Smooth muscle cell (in vitro differentiated cells): ENCODE measurements around the gene DKK3. TPM values are rescaled to one million over a fixed set of nuclear protein-coding genes. Genes with fewer than 3 reads are reported as not detected.

ENCODE experiments used
- DNase-seq: peaks from one replicate; lab custom pipeline; 2025; ENCODE audit not compliant: unreplicated experiment; lab: John Stamatoyannopoulos, UW
- H2AFZ ChIP-seq: fragments of 200-600 bp; sonication (generic); 2 replicates; pipeline ENCODE4 v1.6.0; 2016; ENCODE audit warnings: antibody characterized with exemption, low read depth, mild to moderate bottlenecking
- H3F3A ChIP-seq: fragments of 200-600 bp; sonication (generic); 2 replicates; pipeline ENCODE4 v1.6.0; 2017; ENCODE audit warnings: antibody characterized with exemption, low read depth
- H3K27ac ChIP-seq: fragments of 200-600 bp; sonication (generic); 2 replicates; pipeline ENCODE4 v1.5.1; 2016; ENCODE audit warnings: low read depth, mild to moderate bottlenecking
- H3K27me3 ChIP-seq: fragments of 200-600 bp; sonication (generic); 2 replicates; pipeline ENCODE4 v1.6.1; 2016; ENCODE audit warnings: low read depth, mild to moderate bottlenecking
- H3K36me3 ChIP-seq: fragments of 200-600 bp; sonication (generic); 2 replicates; pipeline ENCODE4 v1.5.1; 2016; ENCODE audit warnings: low read depth
- H3K4me1 ChIP-seq: fragments of 200-600 bp; sonication (generic); 2 replicates; pipeline ENCODE4 v1.5.1; 2016; ENCODE audit warnings: low read depth
- H3K4me2 ChIP-seq: fragments of 200-600 bp; sonication (generic); 2 replicates; pipeline ENCODE4 v1.6.0; 2016; ENCODE audit warnings: mild to moderate bottlenecking
- H3K4me3 ChIP-seq: fragments of 200-600 bp; sonication (generic); 2 replicates; pipeline ENCODE4 v1.5.1; 2016; ENCODE audit warnings: mild to moderate bottlenecking
- H3K79me2 ChIP-seq: fragments of 200-600 bp; sonication (generic); 2 replicates; pipeline ENCODE4 v1.6.0; 2016; ENCODE audit warnings: low read depth, mild to moderate bottlenecking
- H3K9ac ChIP-seq: fragments of 200-600 bp; sonication (generic); 2 replicates; pipeline ENCODE4 v1.6.0; 2016; ENCODE audit warnings: low read depth
- H3K9me3 ChIP-seq: fragments of 200-600 bp; sonication (generic); replicated peaks from 2 replicates; pipeline ENCODE4 v1.5.1; 2016; ENCODE audit warnings: low read depth
- H4K20me1 ChIP-seq: fragments of 200-600 bp; sonication (generic); 2 replicates; pipeline ENCODE4 v1.6.0; 2016; ENCODE audit warnings: low read depth
- WGBS: methylation state at CpG from one replicate; pipeline ENCODE4 v1.1.7; 2016; ENCODE audit warnings: low lambda C conversion rate; 5-methylcytosine and 5-hydroxymethylcytosine counted together
- polyA plus RNA-seq: library from polyadenylated mRNA; unstranded; fragments of >200 nt; fragmentation: Nextera tagmentation; extraction: Ambion mirVana; gene quantifications from 2 replicates; pipeline ENCODE4 v1.2.1, GENCODE V29; 2016
- total RNA-seq: library from RNA; depleted of rRNA; stranded (reverse); fragments of >200 nt; gene quantifications from 2 replicates; pipeline ENCODE4 v1.2.3, GENCODE V29; 2014
- TF ChIP-seq, protein P1 (sequence below): fragments of 200-600 bp; sonication (generic); IDR thresholded peaks from 2 replicates; pipeline ENCODE4 v1.5.1; 2017; ENCODE audit warnings: borderline replicate concordance, mild to moderate bottlenecking, antibody characterized with exemption; ENCODE audit not compliant: insufficient read depth, poor library complexity, severe bottlenecking

The DKK3 gene
- total and polyA plus RNA-seq, 2 experiments from 2014 or later: 105 to 113 TPM

DNA sequence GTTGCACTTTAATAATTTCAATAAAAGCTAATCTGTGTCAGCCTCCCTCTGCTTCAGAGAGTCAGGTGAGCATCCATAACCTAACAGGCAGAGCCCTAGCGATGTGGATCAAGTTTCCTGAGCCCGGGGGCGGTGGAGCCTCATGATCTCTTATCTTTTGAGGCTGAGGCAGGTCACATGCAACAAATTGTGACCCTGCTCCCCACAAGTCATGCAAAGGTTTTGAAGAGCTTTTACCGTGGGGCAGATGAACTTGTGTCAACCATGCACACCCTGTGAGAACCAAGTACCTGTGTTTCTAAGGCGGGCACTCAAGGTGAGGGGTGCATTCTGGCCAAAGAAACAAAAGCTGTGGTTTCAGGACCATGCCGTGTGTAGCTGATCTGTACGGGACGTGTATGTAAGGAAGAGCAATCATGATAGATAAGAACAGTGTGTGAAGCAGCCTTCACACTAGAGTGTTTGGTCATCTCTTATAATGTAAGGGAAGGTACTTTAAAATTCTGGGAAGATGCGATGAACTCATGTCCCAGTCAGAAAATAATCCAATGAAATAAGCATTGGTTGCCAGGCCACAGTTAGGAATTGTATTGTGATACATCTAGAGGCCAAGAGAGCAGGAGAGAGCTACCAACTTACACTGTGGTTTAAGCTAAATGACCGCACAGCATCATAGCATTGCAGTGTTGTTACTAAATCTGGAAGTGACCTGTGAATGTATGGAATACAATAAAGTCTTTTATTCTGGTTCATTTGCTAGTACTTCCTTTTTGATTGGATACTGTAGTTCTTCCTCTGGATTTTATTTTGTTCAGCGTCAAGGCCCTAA is 49.8 kb downstream of the DKK3 start:
- Histone ChIP-seq H3K27me3 (no peaks in the 10 kb centered on the region), H4K20me1 (no peaks in the 10 kb centered on the region), H3K9ac (no peak overlapping the region), H3K27ac (no peak overlapping the region), H3K9me3 (no peaks in the 10 kb centered on the region), H3K36me3 (peaks cover 20% of the 10 kb centered on the region), H2AFZ (no peak overlapping the region), H3K4me3 (no peak overlapping the region), H3K4me1 (peaks cover 6% of the 10 kb centered on the region), H3K4me2 (no peak overlapping the region), H3F3A (peaks cover 11% of the 10 kb centered on the region), H3K79me2 (no peaks in the 10 kb centered on the region)
- TF ChIP-seq, protein P1, sequence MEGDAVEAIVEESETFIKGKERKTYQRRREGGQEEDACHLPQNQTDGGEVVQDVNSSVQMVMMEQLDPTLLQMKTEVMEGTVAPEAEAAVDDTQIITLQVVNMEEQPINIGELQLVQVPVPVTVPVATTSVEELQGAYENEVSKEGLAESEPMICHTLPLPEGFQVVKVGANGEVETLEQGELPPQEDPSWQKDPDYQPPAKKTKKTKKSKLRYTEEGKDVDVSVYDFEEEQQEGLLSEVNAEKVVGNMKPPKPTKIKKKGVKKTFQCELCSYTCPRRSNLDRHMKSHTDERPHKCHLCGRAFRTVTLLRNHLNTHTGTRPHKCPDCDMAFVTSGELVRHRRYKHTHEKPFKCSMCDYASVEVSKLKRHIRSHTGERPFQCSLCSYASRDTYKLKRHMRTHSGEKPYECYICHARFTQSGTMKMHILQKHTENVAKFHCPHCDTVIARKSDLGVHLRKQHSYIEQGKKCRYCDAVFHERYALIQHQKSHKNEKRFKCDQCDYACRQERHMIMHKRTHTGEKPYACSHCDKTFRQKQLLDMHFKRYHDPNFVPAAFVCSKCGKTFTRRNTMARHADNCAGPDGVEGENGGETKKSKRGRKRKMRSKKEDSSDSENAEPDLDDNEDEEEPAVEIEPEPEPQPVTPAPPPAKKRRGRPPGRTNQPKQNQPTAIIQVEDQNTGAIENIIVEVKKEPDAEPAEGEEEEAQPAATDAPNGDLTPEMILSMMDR: no peak
- no peak for DNase-seq
- WGBS: 94% methylated on average over 11 of the region's 11 CpGs

DNA sequence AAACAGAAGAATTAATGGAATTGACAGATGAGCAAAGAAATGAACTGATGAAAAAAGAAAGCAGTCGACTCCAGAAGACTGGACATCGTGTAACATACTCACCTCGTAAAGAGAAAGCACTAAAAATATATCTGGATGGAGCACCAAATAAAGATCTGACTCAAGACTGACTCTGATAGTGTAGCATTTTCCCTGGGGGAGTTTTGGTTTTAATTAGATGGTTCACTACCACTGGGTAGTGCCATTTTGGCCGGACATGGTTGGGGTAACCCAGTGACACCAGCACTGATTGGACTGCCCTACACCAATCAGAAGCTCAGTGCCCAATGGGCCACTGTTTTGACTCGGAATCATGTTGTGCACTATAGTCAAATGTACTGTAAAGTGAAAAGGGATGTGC is 52.4 kb downstream of the DKK3 start:
- H3K27ac ChIP-seq: no peak overlapping the region
- H3K27me3 ChIP-seq: no peaks in the 10 kb centered on the region
- TF ChIP-seq, protein P1: no peak
- no peaks in the 10 kb centered on the region for H4K20me1 ChIP-seq
- H3K79me2 ChIP-seq: no peaks in the 10 kb centered on the region
- H3K4me1 ChIP-seq: peaks cover 6% of the 10 kb centered on the region
- no peak overlapping the region for H3K9ac ChIP-seq
- peaks cover 30% of the 10 kb centered on the region for H3K36me3 ChIP-seq
- H3K4me2 ChIP-seq: no peak overlapping the region
- no peaks in the 10 kb centered on the region for H3K9me3 ChIP-seq
- no peak overlapping the region for H3K4me3 ChIP-seq
- WGBS: 82% methylated on average over 5 of the region's 5 CpGs
- H3F3A ChIP-seq: peaks cover 11% of the 10 kb centered on the region
- DNase-seq: no peak
- no peak overlapping the region for H2AFZ ChIP-seq

DNA sequence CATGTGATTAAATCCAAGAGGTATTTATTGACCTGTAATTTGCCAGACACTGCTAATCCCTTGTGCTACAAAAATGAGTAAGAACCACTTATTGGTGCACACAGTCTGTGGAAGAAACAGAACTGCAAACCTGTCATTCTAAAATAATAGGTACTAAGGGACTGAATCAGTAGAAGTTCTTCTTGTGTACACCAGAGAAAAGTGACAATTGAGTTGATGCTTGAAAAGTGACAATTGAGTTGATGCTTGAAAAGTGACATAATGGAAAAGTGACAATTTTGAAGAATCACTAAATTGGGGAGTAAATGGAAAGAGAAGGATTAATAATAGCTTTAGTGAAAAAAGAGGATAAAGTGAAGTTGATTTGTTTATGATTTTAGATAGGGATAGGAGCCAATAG is 56.4 kb downstream of the DKK3 start:
- TF ChIP-seq, protein P1: no peak
- Histone ChIP-seq H3F3A (peaks cover 9% of the 10 kb centered on the region), H3K4me1 (no peaks in the 10 kb centered on the region), H3K36me3 (peaks cover 46% of the 10 kb centered on the region), H3K27ac (no peak overlapping the region), H3K4me2 (no peak overlapping the region), H3K9me3 (no peaks in the 10 kb centered on the region), H3K79me2 (no peaks in the 10 kb centered on the region), H2AFZ (no peak overlapping the region), H4K20me1 (no peaks in the 10 kb centered on the region), H3K9ac (no peak overlapping the region), H3K27me3 (no peaks in the 10 kb centered on the region), H3K4me3 (no peak overlapping the region)
- no peak for DNase-seq

DNA sequence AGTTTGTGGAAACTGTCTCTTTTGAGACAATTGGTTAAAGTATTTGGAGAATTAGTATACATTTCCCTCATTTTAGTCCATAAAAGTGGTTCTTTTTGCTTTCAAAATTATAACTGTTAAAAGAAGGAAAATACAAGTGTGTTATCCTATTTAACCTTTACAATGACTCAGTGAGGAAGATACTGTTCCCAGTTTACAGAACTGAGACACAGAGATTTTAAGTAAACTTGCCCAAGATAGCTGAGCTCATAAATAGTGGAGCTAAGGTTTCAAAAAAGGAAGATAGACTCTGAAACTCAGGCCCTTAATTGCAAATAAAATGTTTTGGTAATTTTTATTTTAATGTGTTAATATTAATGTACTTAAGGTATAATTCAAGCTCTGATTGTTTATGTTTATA is 58.9 kb downstream of the DKK3 start:
- Histone ChIP-seq H2AFZ (no peak overlapping the region), H3K4me2 (no peak overlapping the region), H3K4me1 (no peaks in the 10 kb centered on the region), H3K36me3 (peaks cover 30% of the 10 kb centered on the region), H3K4me3 (no peak overlapping the region), H3K79me2 (no peaks in the 10 kb centered on the region), H4K20me1 (peaks cover 4% of the 10 kb centered on the region), H3K9ac (no peak overlapping the region), H3F3A (no peaks in the 10 kb centered on the region), H3K27ac (no peak overlapping the region), H3K27me3 (no peaks in the 10 kb centered on the region), H3K9me3 (no peaks in the 10 kb centered on the region)
- no peak for DNase-seq
- TF ChIP-seq, protein P1: no peak
